Measurements from ENCODE around the gene TRPV3.

The TRPV3 gene

GRCh38 chr17:3503285-3503684, 54.3 kb downstream of the TRPV3 start:
- no peaks in the 10 kb centered on the region for H3K36me3 ChIP-seq (replicated peaks; ENCODE audit: insufficient read depth, low read length)
- no peak overlapping the region for H2AFZ ChIP-seq (ENCODE audit: low read length)
- H3K4me1 ChIP-seq (ENCODE audit: low read length), result no peaks in the 10 kb centered on the region
- no peak overlapping the region for H3K4me2 ChIP-seq (ENCODE audit: low read depth, low read length)
- no peaks in the 10 kb centered on the region for H3K79me2 ChIP-seq (ENCODE audit: low read length)
- H3F3A ChIP-seq (ENCODE audit: insufficient read depth, low read length), result no peaks in the 10 kb centered on the region
- H3K9me3 ChIP-seq (replicated peaks; ENCODE audit: insufficient read depth, low read length), result no peaks in the 10 kb centered on the region
- no peaks in the 10 kb centered on the region for H4K20me1 ChIP-seq (ENCODE audit: insufficient read depth, low read length)
- H3K27me3 ChIP-seq (replicated peaks; ENCODE audit: insufficient read depth, low read length), result no peaks in the 10 kb centered on the region
- DNase-seq, result no peak
- H3K9me2 ChIP-seq (replicated peaks; ENCODE audit: insufficient read depth, low read length), result no peaks in the 10 kb centered on the region
- TF ChIP-seq EZH2 (optimal IDR thresholded peaks at IDR 0.05; ENCODE audit: low read depth, low read length) (no peak), EZH2phosphoT487 (IDR thresholded peaks at IDR 0.05; ENCODE audit: low read length) (no peak)
- TF ChIP-seq, protein P1, sequence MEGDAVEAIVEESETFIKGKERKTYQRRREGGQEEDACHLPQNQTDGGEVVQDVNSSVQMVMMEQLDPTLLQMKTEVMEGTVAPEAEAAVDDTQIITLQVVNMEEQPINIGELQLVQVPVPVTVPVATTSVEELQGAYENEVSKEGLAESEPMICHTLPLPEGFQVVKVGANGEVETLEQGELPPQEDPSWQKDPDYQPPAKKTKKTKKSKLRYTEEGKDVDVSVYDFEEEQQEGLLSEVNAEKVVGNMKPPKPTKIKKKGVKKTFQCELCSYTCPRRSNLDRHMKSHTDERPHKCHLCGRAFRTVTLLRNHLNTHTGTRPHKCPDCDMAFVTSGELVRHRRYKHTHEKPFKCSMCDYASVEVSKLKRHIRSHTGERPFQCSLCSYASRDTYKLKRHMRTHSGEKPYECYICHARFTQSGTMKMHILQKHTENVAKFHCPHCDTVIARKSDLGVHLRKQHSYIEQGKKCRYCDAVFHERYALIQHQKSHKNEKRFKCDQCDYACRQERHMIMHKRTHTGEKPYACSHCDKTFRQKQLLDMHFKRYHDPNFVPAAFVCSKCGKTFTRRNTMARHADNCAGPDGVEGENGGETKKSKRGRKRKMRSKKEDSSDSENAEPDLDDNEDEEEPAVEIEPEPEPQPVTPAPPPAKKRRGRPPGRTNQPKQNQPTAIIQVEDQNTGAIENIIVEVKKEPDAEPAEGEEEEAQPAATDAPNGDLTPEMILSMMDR (IDR thresholded peaks at IDR 0.05; ENCODE audit: low read length), result no peak
- no peak overlapping the region for H3K27ac ChIP-seq (ENCODE audit: low read length)
- H3K4me3 ChIP-seq (ENCODE audit: low read length), result no peak overlapping the region
- H3K9ac ChIP-seq (ENCODE audit: low read length), result no peak overlapping the region

DNA sequence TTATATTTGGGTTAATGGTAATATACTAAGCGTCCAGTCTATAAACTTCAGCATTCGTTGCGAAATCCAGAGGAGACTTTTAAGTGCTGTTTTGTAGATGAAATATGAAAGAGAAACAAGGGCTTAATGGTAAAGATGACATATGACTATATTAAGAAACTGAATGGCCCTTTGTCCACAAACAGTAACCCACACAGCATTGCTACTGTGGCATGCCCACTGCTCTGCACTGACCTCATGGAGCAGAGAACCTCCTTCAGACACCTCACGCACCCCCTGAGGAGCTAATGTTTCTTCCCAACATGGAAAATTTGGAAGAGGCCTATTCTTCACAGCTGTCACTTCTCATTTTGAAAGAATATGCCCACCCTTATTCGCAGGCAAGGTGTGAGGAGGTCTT, 55.1 kb downstream of the TRPV3 start:
- H3K9ac ChIP-seq (ENCODE audit: low read length), result no peak overlapping the region
- no peaks in the 10 kb centered on the region for H3K9me2 ChIP-seq (replicated peaks; ENCODE audit: insufficient read depth, low read length)
- TF ChIP-seq EZH2phosphoT487 (IDR thresholded peaks at IDR 0.05; ENCODE audit: low read length) (no peak), EZH2 (optimal IDR thresholded peaks at IDR 0.05; ENCODE audit: low read depth, low read length) (no peak)
- TF ChIP-seq, protein P1 (IDR thresholded peaks at IDR 0.05; ENCODE audit: low read length), result no peak
- H3K4me2 ChIP-seq (ENCODE audit: low read depth, low read length), result no peak overlapping the region
- no peak overlapping the region for H2AFZ ChIP-seq (ENCODE audit: low read length)
- no peaks in the 10 kb centered on the region for H3K27me3 ChIP-seq (replicated peaks; ENCODE audit: insufficient read depth, low read length)
- H3F3A ChIP-seq (ENCODE audit: insufficient read depth, low read length), result no peaks in the 10 kb centered on the region
- no peaks in the 10 kb centered on the region for H3K79me2 ChIP-seq (ENCODE audit: low read length)
- no peaks in the 10 kb centered on the region for H3K36me3 ChIP-seq (replicated peaks; ENCODE audit: insufficient read depth, low read length)
- no peaks in the 10 kb centered on the region for H3K4me1 ChIP-seq (ENCODE audit: low read length)
- no peaks in the 10 kb centered on the region for H3K9me3 ChIP-seq (replicated peaks; ENCODE audit: insufficient read depth, low read length)
- H3K27ac ChIP-seq (ENCODE audit: low read length), result no peak overlapping the region
- no peak for DNase-seq
- no peak overlapping the region for H3K4me3 ChIP-seq (ENCODE audit: low read length)
- no peaks in the 10 kb centered on the region for H4K20me1 ChIP-seq (ENCODE audit: insufficient read depth, low read length)

DNA sequence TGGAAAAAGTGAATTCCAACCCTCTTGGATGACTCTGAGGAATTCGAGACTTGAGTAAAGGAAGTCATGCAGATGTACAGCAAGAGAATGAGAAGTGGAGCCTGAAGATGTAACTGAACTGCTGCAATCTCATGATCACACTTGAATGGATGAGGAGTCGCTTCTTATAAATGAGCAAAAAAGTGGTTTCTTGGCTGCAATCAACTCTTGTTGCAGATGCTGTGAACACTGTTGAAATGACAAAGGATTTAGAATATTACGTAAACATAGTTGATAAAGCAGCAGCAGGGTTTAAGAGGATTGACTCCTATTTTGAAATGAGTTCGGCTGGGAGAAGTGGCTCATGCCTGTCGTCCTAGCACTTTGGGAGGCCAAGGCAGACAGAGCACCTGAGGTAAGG, 56.3 kb downstream of the TRPV3 start:
- Histone ChIP-seq H3K36me3 (replicated peaks; ENCODE audit: insufficient read depth, low read length) (no peaks in the 10 kb centered on the region), H3K9me3 (replicated peaks; ENCODE audit: insufficient read depth, low read length) (no peaks in the 10 kb centered on the region), H4K20me1 (ENCODE audit: insufficient read depth, low read length) (no peaks in the 10 kb centered on the region), H3K4me2 (ENCODE audit: low read depth, low read length) (no peak overlapping the region), H3K4me1 (ENCODE audit: low read length) (no peaks in the 10 kb centered on the region), H3K9ac (ENCODE audit: low read length) (no peak overlapping the region), H3K9me2 (replicated peaks; ENCODE audit: insufficient read depth, low read length) (no peaks in the 10 kb centered on the region), H2AFZ (ENCODE audit: low read length) (no peak overlapping the region), H3K27ac (ENCODE audit: low read length) (no peak overlapping the region), H3K79me2 (ENCODE audit: low read length) (no peaks in the 10 kb centered on the region), H3K27me3 (replicated peaks; ENCODE audit: insufficient read depth, low read length) (no peaks in the 10 kb centered on the region), H3K4me3 (ENCODE audit: low read length) (no peak overlapping the region), H3F3A (ENCODE audit: insufficient read depth, low read length) (no peaks in the 10 kb centered on the region)
- DNase-seq, result no peak
- TF ChIP-seq, protein P1 (IDR thresholded peaks at IDR 0.05; ENCODE audit: low read length), result no peak
- TF ChIP-seq EZH2 (optimal IDR thresholded peaks at IDR 0.05; ENCODE audit: low read depth, low read length) (no peak), EZH2phosphoT487 (IDR thresholded peaks at IDR 0.05; ENCODE audit: low read length) (no peak)
